WTC11 (cell line): ENCODE data around the gene PLCXD1. TPM values are rescaled to one million over a fixed set of nuclear protein-coding genes. Genes with fewer than 3 reads are reported as not detected.

Experiments used
- ATAC-seq: fragments of 200-7000 bp; cut with Tn5 transposase; 2 replicates; pipeline ENCODE4 v1.10.0; 2021; ENCODE audit warnings: mild to moderate bottlenecking, moderate library complexity
- CTCF ChIA-PET: fragments of 300-600 bp; sonication (Branson Sonifier 250); formaldehyde crosslinking; loops from one replicate; lab custom pipeline; 2021; ENCODE audit warnings: antibody characterized with exemption; lab: Charles Lee
- POLR2A ChIA-PET: fragments of 350-600 bp; sonication (Branson Sonifier 250); formaldehyde crosslinking; loops from one replicate; lab custom pipeline; 2021; ENCODE audit warnings: antibody characterized with exemption; lab: Charles Lee
- DNase-seq: peaks from one replicate; pipeline ENCODE4 v3.0.0; 2021; ENCODE audit warnings: low spot score
- H3K27ac Mint-ChIP-seq: 2 replicates; pipeline ENCODE4 v1.8.0; 2021; ENCODE audit warnings: mixed read lengths
- H3K27me3 Mint-ChIP-seq: 2 replicates; pipeline ENCODE4 v1.8.0; 2021; ENCODE audit warnings: low read depth, mild to moderate bottlenecking, moderate library complexity, mixed read lengths
- H3K36me3 Mint-ChIP-seq: 2 replicates; pipeline ENCODE4 v1.8.0; 2021; ENCODE audit warnings: mixed read lengths
- H3K4me1 Mint-ChIP-seq: 2 replicates; pipeline ENCODE4 v1.8.0; 2022; ENCODE audit warnings: mixed read lengths
- H3K4me3 Mint-ChIP-seq: 2 replicates; pipeline ENCODE4 v1.8.0; 2021; ENCODE audit warnings: mild to moderate bottlenecking, moderate library complexity, mixed read lengths
- H3K9me3 Mint-ChIP-seq: 2 replicates; pipeline ENCODE4 v1.8.0; 2021; ENCODE audit warnings: mixed read lengths
- CTCF ChIP-seq: fragments of 200-600 bp; IDR thresholded peaks from 2 replicates; pipeline ENCODE4 v1.8.0; 2022; ENCODE audit warnings: antibody characterized with exemption
- E2F1 ChIP-seq: sonication (generic); formaldehyde crosslinking; IDR thresholded peaks from 2 replicates; pipeline ENCODE4 v1.8.0; 2022; ENCODE audit warnings: mild to moderate bottlenecking, missing genetic modification reagents
- E2F5 ChIP-seq: sonication (generic); formaldehyde crosslinking; IDR thresholded peaks from 2 replicates; pipeline ENCODE4 v1.8.1; 2022; ENCODE audit warnings: mild to moderate bottlenecking, moderate library complexity, missing genetic modification reagents
- FOXP1 ChIP-seq: sonication (generic); formaldehyde crosslinking; IDR thresholded peaks from 2 replicates; pipeline ENCODE4 v1.8.0; 2022; ENCODE audit warnings: missing genetic modification reagents, mild to moderate bottlenecking, moderate library complexity, borderline replicate concordance
- FOXP4 ChIP-seq: sonication (generic); formaldehyde crosslinking; IDR thresholded peaks from 2 replicates; pipeline ENCODE4 v1.8.0; 2022; ENCODE audit warnings: mild to moderate bottlenecking, missing genetic modification reagents
- GTF2I ChIP-seq: fragments of 250-450 bp; sonication (Bioruptor Pico); conservative IDR thresholded peaks from 2 replicates; pipeline ENCODE4 v1.4.0; 2021; ENCODE audit warnings: mild to moderate bottlenecking
- JUN ChIP-seq: sonication (generic); formaldehyde crosslinking; IDR thresholded peaks from 2 replicates; pipeline ENCODE4 v1.8.0; 2023; ENCODE audit warnings: mild to moderate bottlenecking, missing genetic modification reagents
- MLX ChIP-seq: sonication (generic); formaldehyde crosslinking; IDR thresholded peaks from 2 replicates; pipeline ENCODE4 v1.8.1; 2023; ENCODE audit warnings: mild to moderate bottlenecking, missing genetic modification reagents, moderate library complexity
- MXD4 ChIP-seq: fragments of 250-450 bp; sonication (Bioruptor Pico); IDR thresholded peaks from 2 replicates; pipeline ENCODE4 v1.8.0; 2021; ENCODE audit warnings: mild to moderate bottlenecking, moderate library complexity, borderline replicate concordance
- NFYB ChIP-seq: sonication (generic); formaldehyde crosslinking; conservative IDR thresholded peaks from 2 replicates; pipeline ENCODE4 v1.8.0; 2022; ENCODE audit warnings: low read depth, missing genetic modification reagents
- RORB ChIP-seq: fragments of 250-450 bp; sonication (Bioruptor Pico); IDR thresholded peaks from 2 replicates; pipeline ENCODE4 v1.9.0; 2021; ENCODE audit warnings: mild to moderate bottlenecking
- ZBTB21 ChIP-seq: sonication (generic); formaldehyde crosslinking; IDR thresholded peaks from 2 replicates; pipeline ENCODE4 v1.8.1; 2023; ENCODE audit warnings: mild to moderate bottlenecking, missing genetic modification reagents, borderline replicate concordance
- ZMAT4 ChIP-seq: fragments of 250-450 bp; sonication (Bioruptor Pico); IDR thresholded peaks from 2 replicates; pipeline ENCODE4 v1.9.0; 2021; ENCODE audit warnings: mild to moderate bottlenecking
- ZNF232 ChIP-seq: sonication (generic); formaldehyde crosslinking; IDR thresholded peaks from 2 replicates; pipeline ENCODE4 v1.8.0; 2022; ENCODE audit warnings: mild to moderate bottlenecking, missing genetic modification reagents
- ZNF263 ChIP-seq: sonication (generic); formaldehyde crosslinking; IDR thresholded peaks from 2 replicates; pipeline ENCODE4 v1.8.1; 2022; ENCODE audit warnings: low read depth, mild to moderate bottlenecking, moderate library complexity, missing genetic modification reagents
- ZNF425 ChIP-seq: fragments of 250-450 bp; sonication (Bioruptor Pico); conservative IDR thresholded peaks from 2 replicates; pipeline ENCODE4 v1.9.0; 2021; ENCODE audit warnings: mild to moderate bottlenecking
- ZNF532 ChIP-seq: fragments of 250-450 bp; sonication (Bioruptor Pico); IDR thresholded peaks from 2 replicates; pipeline ENCODE4 v1.9.0; 2021; ENCODE audit warnings: mild to moderate bottlenecking, borderline replicate concordance
- total RNA-seq: library from RNA; stranded (reverse); gene quantifications from 3 replicates; pipeline ENCODE4 v1.2.3, GENCODE V29; 2021

PLCXD1 gene
- total RNA-seq, 1 experiment from 2014 or later, result 131 TPM

GRCh38 chrX:333611-334311 lies 52.6 kb downstream of the PLCXD1 start (continued):
- TF ChIP-seq ZNF232 (CRISPR knock-in tag), result no peak
- no peak for TF ChIP-seq NFYB (CRISPR knock-in tag)
- no peak for TF ChIP-seq ZNF532 (CRISPR knock-in tag)
- TF ChIP-seq MLX, result no peak
- no peak for TF ChIP-seq JUN
- no peak for TF ChIP-seq ZBTB21
- no peak for TF ChIP-seq E2F5
- TF ChIP-seq, all 79 proteins: peak for 0

GRCh38 chrX:334331-334891 lies 53.2 kb downstream of the PLCXD1 start:
- H3K27ac Mint-ChIP-seq, result no peak overlapping the region
- CTCF ChIA-PET, result no interaction called here
- H3K27me3 Mint-ChIP-seq, result 0 out of 2 replicates have a peak, but pooled peaks cover 3% of the 10 kb centered on the region
- no peaks in the 10 kb centered on the region for H3K4me1 Mint-ChIP-seq
- H3K4me3 Mint-ChIP-seq, result no peak overlapping the region
- H3K9me3 Mint-ChIP-seq, result no peaks in the 10 kb centered on the region
- DNase-seq (no peak), ATAC-seq (no peak)
- peaks cover 25% of the 10 kb centered on the region for H3K36me3 Mint-ChIP-seq
- POLR2A ChIA-PET, result no interaction called here
- no peak for TF ChIP-seq GTF2I (CRISPR knock-in tag)

GRCh38 chrX:334971-335757 lies 54.0 kb downstream of the PLCXD1 start:
- H3K4me3 Mint-ChIP-seq, result no peak overlapping the region
- ATAC-seq (no peak), DNase-seq (no peak)
- no peaks in the 10 kb centered on the region for H3K9me3 Mint-ChIP-seq
- H3K36me3 Mint-ChIP-seq, result peaks cover 25% of the 10 kb centered on the region
- H3K27ac Mint-ChIP-seq, result no peak overlapping the region; the same call in 1 of the 2 replicates
- no peaks in the 10 kb centered on the region for H3K4me1 Mint-ChIP-seq
- no peaks in the 10 kb centered on the region for H3K27me3 Mint-ChIP-seq
- ChIA-PET CTCF (no interaction called here), POLR2A (no interaction called here)
- TF ChIP-seq ZMAT4 (CRISPR knock-in tag) (no peak), ZNF425 (CRISPR knock-in tag) (no peak), MXD4 (CRISPR knock-in tag) (no peak), CTCF (no peak), RORB (CRISPR knock-in tag) (no peak), FOXP1 (CRISPR knock-in tag) (no peak), E2F1 (CRISPR knock-in tag) (no peak), ZNF263 (no peak), FOXP4 (no peak)
